IMR-90 (cell line): ENCODE measurements around the gene ICAM2. TPM values are rescaled to one million over a fixed set of nuclear protein-coding genes. Genes with fewer than 3 reads are reported as not detected.

Experiments
- ATAC-seq: fragments of 200-7000 bp; cut with Tn5 transposase; 2 replicates; pipeline ENCODE4 v1.9.1; 2020; ENCODE audit warnings: low read depth, mild to moderate bottlenecking, moderate library complexity
- BruUV-seq: library from RNA; stranded (reverse); fragments of 400-500 nt; replicated peaks from 2 replicates; lab custom pipeline; 2021; lab: Mats Ljungman, UMichigan
- CTCF ChIA-PET: fragments of 300-600 bp; formaldehyde crosslinking; extraction: SDS; loops from one replicate; lab custom pipeline; 2021; ENCODE audit warnings: antibody characterized with exemption; lab: Yijun Ruan, JAX
- POLR2A ChIA-PET: fragments of 300-600 bp; sonication (Branson Sonifier 250); formaldehyde crosslinking; loops from one replicate; lab custom pipeline; 2022; ENCODE audit warnings: antibody characterized with exemption; ENCODE audit not compliant: unreplicated experiment; lab: Charles Lee
- DNase-seq: peaks from one replicate; pipeline ENCODE4 v3.0.0; 2013
- H2AFZ ChIP-seq: replicated peaks from 2 replicates; pipeline ENCODE3; 2013; ENCODE audit warnings: low read length, mild to moderate bottlenecking; ENCODE audit not compliant: poor library complexity
- H2AK5ac ChIP-seq: 2 replicates; pipeline ENCODE4 v1.6.1; 2013; ENCODE audit warnings: low read depth, low read length, inconsistent platforms
- H2AK9ac ChIP-seq: replicated peaks from 2 replicates; pipeline ENCODE3; 2013; ENCODE audit warnings: mild to moderate bottlenecking, low read depth, low read length, moderate library complexity; ENCODE audit not compliant: poor library complexity
- H2BK120ac ChIP-seq: 2 replicates; pipeline ENCODE4 v1.6.1; 2013; ENCODE audit warnings: low read depth, low read length, inconsistent platforms
- H2BK15ac ChIP-seq: 3 replicates; pipeline ENCODE4 v1.6.1; 2013; ENCODE audit warnings: low read depth, low read length, inconsistent platforms
- H2BK20ac ChIP-seq: 2 replicates; pipeline ENCODE4 v1.6.1; 2013; ENCODE audit warnings: low read depth, mild to moderate bottlenecking, inconsistent platforms, low read length, moderate library complexity
- H2BK5ac ChIP-seq: 2 replicates; pipeline ENCODE4 v1.6.1; 2013; ENCODE audit warnings: mild to moderate bottlenecking, low read depth, low read length, inconsistent platforms; ENCODE audit not compliant: poor library complexity, severe bottlenecking
- H3K14ac ChIP-seq: replicated peaks from 2 replicates; pipeline ENCODE4 v1.6.1; 2013; ENCODE audit warnings: low read depth, low read length, inconsistent platforms
- H3K18ac ChIP-seq: 2 replicates; pipeline ENCODE4 v1.6.1; 2013; ENCODE audit warnings: low read depth, low read length, control low read depth
- H3K23ac ChIP-seq: 2 replicates; pipeline ENCODE4 v1.6.1; 2013; ENCODE audit warnings: low read depth, low read length, inconsistent platforms
- H3K27ac ChIP-seq: 2 replicates; pipeline ENCODE4 v1.5.1; 2013; ENCODE audit warnings: mild to moderate bottlenecking, control low read depth, low read length; ENCODE audit not compliant: insufficient read depth
- H3K27me3 ChIP-seq: 2 replicates; pipeline ENCODE4 v1.6.1; 2013; ENCODE audit warnings: low read length; ENCODE audit not compliant: control insufficient read depth, insufficient read depth
- H3K36me3 ChIP-seq: 2 replicates; pipeline ENCODE4 v1.6.1; 2013; ENCODE audit warnings: low read length, mixed read lengths; ENCODE audit not compliant: control insufficient read depth, insufficient read depth
- H3K4ac ChIP-seq: 2 replicates; pipeline ENCODE4 v1.6.1; 2013; ENCODE audit warnings: low read depth, low read length, inconsistent platforms
- H3K4me1 ChIP-seq: 2 replicates; pipeline ENCODE4 v1.6.1; 2013; ENCODE audit warnings: low read length, mixed read lengths; ENCODE audit not compliant: control insufficient read depth, insufficient read depth
- H3K4me2 ChIP-seq: 2 replicates; pipeline ENCODE4 v1.6.1; 2013; ENCODE audit warnings: low read depth, mild to moderate bottlenecking, control low read depth, low read length, moderate library complexity
- H3K4me3 ChIP-seq: 2 replicates; pipeline ENCODE4 v1.5.1; 2013; ENCODE audit warnings: low read depth, mild to moderate bottlenecking, control low read depth, low read length, moderate library complexity; ENCODE audit not compliant: insufficient read depth
- H3K56ac ChIP-seq: 2 replicates; pipeline ENCODE4 v1.6.1; 2013; ENCODE audit warnings: low read length, inconsistent platforms; ENCODE audit not compliant: insufficient read depth; ENCODE audit errors: extremely low read depth
- H3K79me1 ChIP-seq, 2 experiments: 2 replicates each; pipeline ENCODE4 v1.6.1; 2013; ENCODE audit warnings: low read length in 2 of 2, inconsistent platforms in 1 of 2, low read depth in 1 of 2
- H3K9ac ChIP-seq: 2 replicates; pipeline ENCODE4 v1.6.1; 2013; ENCODE audit warnings: low read depth, low read length, control low read depth
- H3K9me1 ChIP-seq: 2 replicates; pipeline ENCODE4 v1.6.1; 2013; ENCODE audit warnings: low read length, inconsistent platforms; ENCODE audit not compliant: insufficient read depth
- H3K9me3 ChIP-seq: 2 replicates; pipeline ENCODE4 v1.6.1; 2013; ENCODE audit warnings: low read length; ENCODE audit not compliant: control insufficient read depth, insufficient read depth
- H4K20me1 ChIP-seq: 2 replicates; pipeline ENCODE4 v1.6.1; 2013; ENCODE audit warnings: low read length, inconsistent platforms; ENCODE audit not compliant: insufficient read depth
- H4K5ac ChIP-seq: 2 replicates; pipeline ENCODE4 v1.6.1; 2013; ENCODE audit warnings: mild to moderate bottlenecking, low read depth, low read length, control low read depth
- H4K8ac ChIP-seq, 2 experiments: 2 replicates each; pipeline ENCODE4 v1.6.1; 2013; ENCODE audit warnings: low read depth in 2 of 2, low read length in 2 of 2, control low read depth in 1 of 2, inconsistent platforms in 1 of 2
- H4K91ac ChIP-seq: 2 replicates; pipeline ENCODE4 v1.6.1; 2013; ENCODE audit warnings: low read depth, low read length, inconsistent platforms; ENCODE audit not compliant: insufficient read depth
- CEBPB ChIP-seq: IDR thresholded peaks from 2 replicates; pipeline ENCODE4 v1.6.1; 2012; ENCODE audit warnings: low read depth, low read length, improper control_type of control experiment
- CHD1 ChIP-seq: IDR thresholded peaks from 2 replicates; pipeline ENCODE4 v1.6.1; 2012; ENCODE audit warnings: low read depth, low read length, improper control_type of control experiment
- CTCF ChIP-seq: conservative IDR thresholded peaks from 2 replicates; pipeline ENCODE4 v1.5.1; 2012; ENCODE audit warnings: mild to moderate bottlenecking, low read depth, low read length, improper control_type of control experiment
- FOS ChIP-seq: fragments of 150-350 bp; IDR thresholded peaks from 2 replicates; pipeline ENCODE4 v1.6.1; 2016; ENCODE audit warnings: low read depth, low read length
- MAFK ChIP-seq: IDR thresholded peaks from 2 replicates; pipeline ENCODE4 v1.6.1; 2012; ENCODE audit warnings: low read depth, low read length, improper control_type of control experiment
- MXI1 ChIP-seq: IDR thresholded peaks from 2 replicates; pipeline ENCODE4 v1.6.1; 2012; ENCODE audit warnings: low read depth, mild to moderate bottlenecking, low read length, moderate library complexity, borderline replicate concordance
- NFE2L2 ChIP-seq: fragments of 150-350 bp; IDR thresholded peaks from 2 replicates; pipeline ENCODE4 v1.6.1; 2016; ENCODE audit warnings: low read depth, mild to moderate bottlenecking, low read length
- POLR2A ChIP-seq: IDR thresholded peaks from 2 replicates; pipeline ENCODE4 v1.6.1; 2012; ENCODE audit warnings: mild to moderate bottlenecking, low read depth, low read length
- RAD21 ChIP-seq: IDR thresholded peaks from 2 replicates; pipeline ENCODE4 v1.6.1; 2012; ENCODE audit warnings: low read length, improper control_type of control experiment
- RCOR1 ChIP-seq: IDR thresholded peaks from 2 replicates; pipeline ENCODE4 v1.6.1; 2012; ENCODE audit warnings: mild to moderate bottlenecking, low read length, improper control_type of control experiment; ENCODE audit not compliant: insufficient replicate concordance
- SMC3 ChIP-seq: fragments of 150-350 bp; IDR thresholded peaks from 2 replicates; pipeline ENCODE4 v1.6.1; 2016; ENCODE audit warnings: low read depth, mild to moderate bottlenecking, antibody characterized with exemption, low read length, moderate library complexity
- USF2 ChIP-seq: fragments of 150-350 bp; IDR thresholded peaks from 2 replicates; pipeline ENCODE4 v1.6.1; 2017; ENCODE audit warnings: mild to moderate bottlenecking, antibody characterized with exemption, low read length, low read depth
- WGBS, 2 experiments: methylation state at CpG; one replicate each; pipeline versions ENCODE4 v1.1.5 to v1.1.7; 2013; ENCODE audit warnings: missing lambda C conversion rate in 2 of 2; ENCODE audit not compliant: insufficient read length in 1 of 2; ENCODE audit errors: extremely low coverage in 2 of 2; 5-methylcytosine and 5-hydroxymethylcytosine counted together
- dilution Hi-C: fragments of 300-500 bp; cut with HindIII; formaldehyde crosslinking; loops from one replicate; pipeline ENCODE4 v1.14.3; 2018; ENCODE audit warnings: low sequenced_read_pairs; ENCODE audit not compliant: unreplicated experiment
- in situ Hi-C: fragments of 300-500 bp; cut with MboI; formaldehyde crosslinking; loops from 3 replicates; pipeline ENCODE4 v1.14.3; 2019; ENCODE audit warnings: low sequenced_read_pairs, inconsistent platforms, mixed read lengths
- intact Hi-C: fragments of 100-400 bp; cut with micrococcal nuclease; formaldehyde crosslinking; loops from 2 replicates; pipeline ENCODE4 v1.10.0; 2022
- polyA plus RNA-seq, 3 experiments: library from polyadenylated mRNA; depleted of rRNA; stranded (reverse); fragments of >200 nt; gene quantifications; 2 replicates each; pipeline ENCODE4 v1.2.3, GENCODE V29; 2012; ENCODE audit warnings: low replicate concordance in 1 of 3
- total RNA-seq: library from RNA; depleted of rRNA; stranded (reverse); fragments of >200 nt; gene quantifications from 2 replicates; pipeline ENCODE4 v1.2.3, GENCODE V29; 2012

Gene ICAM2
- total and polyA plus RNA-seq, 2 of the 4 experiments (the other 2 are of a cell fraction) = 0.12 TPM; not detected in 1

GRCh38 chr17:64056269-64057005 lies 36.0 kb upstream of the ICAM2 start:
- Histone ChIP-seq H2BK120ac (no peak overlapping the region), H3K9me3 (no peaks in the 10 kb centered on the region), H4K8ac (no peak overlapping the region), H3K4me2 (no peak overlapping the region), H2AK9ac (no peak overlapping the region), H3K79me1 (no peaks in the 10 kb centered on the region), H2AK5ac (no peak overlapping the region), H2BK20ac (no peak overlapping the region), H2BK15ac (no peak overlapping the region), H3K9ac (no peak overlapping the region), H3K23ac (no peak overlapping the region), H3K14ac (no peak overlapping the region), H3K4me3 (no peak overlapping the region), H3K27me3 (no peaks in the 10 kb centered on the region), H4K5ac (no peak overlapping the region), H3K56ac (no peak overlapping the region), H3K4ac (no peak overlapping the region), H4K20me1 (no peaks in the 10 kb centered on the region), H3K27ac (no peak overlapping the region), H3K9me1 (no peaks in the 10 kb centered on the region), H4K91ac (no peak overlapping the region), H3K36me3 (peaks cover 33% of the 10 kb centered on the region), H2BK5ac (no peak overlapping the region), H2AFZ (no peak overlapping the region), H3K4me1 (no peaks in the 10 kb centered on the region), H3K18ac (no peak overlapping the region)
- BruUV-seq = no TSS peak
- ChIA-PET POLR2A (no interaction called here), CTCF (no interaction called here)
- ATAC-seq (no peak), DNase-seq (no peak)
- dilution Hi-C loops (no loop called here), in situ Hi-C loops (no loop called here), intact Hi-C loops (no loop called here)
- 60% methylated on average over 1 of the region's 12 CpGs; no CpG with 5 or more reads in 1 of the 2 experiments for WGBS, 2 experiments
- TF ChIP-seq POLR2A (no peak), NFE2L2 (no peak), CTCF (no peak), MXI1 (no peak), RCOR1 (no peak), USF2 (no peak), FOS (no peak), RAD21 (no peak), MAFK (no peak), SMC3 (no peak), CHD1 (no peak), CEBPB (no peak)
